Measurements from ENCODE around the gene SLC38A10.

SLC38A10 gene
- 112 to 117 reads per million in 2 donors for total RNA-seq

DNA sequence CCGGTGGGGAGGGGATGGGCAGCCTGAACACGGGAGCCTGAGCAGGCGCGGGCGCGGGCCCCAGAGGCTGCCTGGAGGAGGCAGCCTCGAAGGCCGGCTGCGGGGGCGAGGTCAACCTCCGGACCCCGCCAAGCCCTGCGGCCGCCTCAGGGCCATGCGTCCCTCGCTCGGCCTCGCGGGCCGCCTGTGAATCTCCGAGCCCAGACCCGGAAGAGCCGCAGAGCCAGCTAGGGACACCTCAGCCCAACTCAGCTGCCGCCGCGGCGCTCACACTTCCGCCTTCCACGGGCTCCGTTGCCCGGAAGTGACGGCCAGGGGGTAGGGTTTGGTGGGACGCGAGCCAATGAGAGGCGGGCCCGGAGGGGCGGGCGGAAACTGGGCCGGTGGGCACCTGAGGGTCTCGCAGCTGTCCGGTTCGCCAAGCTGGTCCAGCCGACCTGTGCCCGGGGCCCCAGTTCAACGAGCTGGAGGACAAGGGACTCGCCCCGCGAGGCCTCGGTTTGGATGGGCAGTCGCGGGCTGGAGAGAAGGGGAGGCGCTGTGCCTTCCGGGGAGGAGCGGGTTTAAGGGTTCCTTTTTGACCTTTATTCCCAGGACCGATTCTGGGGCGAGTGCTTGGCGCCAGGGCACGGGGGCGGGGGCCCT is at the start of gene SLC38A10:
Gene SLC38A10, minus strand, starts transcription at position 277 of the 645 bp plus-strand sequence. CDS start 386 bp downstream, outside the sequence.
- DNase-seq: peak; percentile 88

DNA sequence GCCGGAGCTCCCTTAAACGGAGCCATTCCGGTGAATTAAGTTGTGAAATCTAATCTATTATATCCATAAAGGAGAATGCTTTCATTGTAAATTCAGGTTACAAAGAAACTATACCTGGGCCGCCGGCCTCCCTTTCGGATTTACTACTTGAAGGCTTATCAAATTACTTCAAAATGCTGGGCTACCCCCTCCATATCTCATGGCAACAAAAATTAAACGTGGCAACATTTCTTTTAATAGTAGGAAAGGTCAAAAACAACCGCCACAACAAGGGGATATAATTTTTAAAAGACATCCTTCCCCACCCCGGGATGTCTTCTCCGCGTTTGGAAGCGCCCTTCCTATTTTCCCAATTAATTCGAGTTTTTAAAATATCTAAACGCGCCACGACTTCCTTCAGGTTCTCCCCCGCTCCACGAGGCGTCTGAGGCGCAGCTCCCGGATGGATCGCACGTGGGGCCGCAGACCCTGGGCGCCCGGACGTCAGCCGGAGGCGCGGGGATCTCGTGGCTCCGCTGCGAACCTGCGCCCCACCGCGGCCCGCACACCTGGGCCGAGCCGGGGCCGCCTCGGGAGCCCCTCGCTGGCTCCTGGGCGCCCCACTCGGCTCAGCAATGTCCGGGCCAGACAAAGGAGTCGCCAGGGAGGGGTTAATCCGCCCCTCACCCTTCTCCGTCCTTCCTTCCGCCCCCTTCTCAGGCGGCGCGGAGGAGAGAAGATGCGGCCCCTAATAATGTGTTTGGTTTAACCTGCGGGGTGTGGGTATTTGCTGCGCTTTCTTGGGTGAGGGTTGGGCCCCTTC is 47.4 kb upstream of the SLC38A10 start:
- no peak for DNase-seq

DNA sequence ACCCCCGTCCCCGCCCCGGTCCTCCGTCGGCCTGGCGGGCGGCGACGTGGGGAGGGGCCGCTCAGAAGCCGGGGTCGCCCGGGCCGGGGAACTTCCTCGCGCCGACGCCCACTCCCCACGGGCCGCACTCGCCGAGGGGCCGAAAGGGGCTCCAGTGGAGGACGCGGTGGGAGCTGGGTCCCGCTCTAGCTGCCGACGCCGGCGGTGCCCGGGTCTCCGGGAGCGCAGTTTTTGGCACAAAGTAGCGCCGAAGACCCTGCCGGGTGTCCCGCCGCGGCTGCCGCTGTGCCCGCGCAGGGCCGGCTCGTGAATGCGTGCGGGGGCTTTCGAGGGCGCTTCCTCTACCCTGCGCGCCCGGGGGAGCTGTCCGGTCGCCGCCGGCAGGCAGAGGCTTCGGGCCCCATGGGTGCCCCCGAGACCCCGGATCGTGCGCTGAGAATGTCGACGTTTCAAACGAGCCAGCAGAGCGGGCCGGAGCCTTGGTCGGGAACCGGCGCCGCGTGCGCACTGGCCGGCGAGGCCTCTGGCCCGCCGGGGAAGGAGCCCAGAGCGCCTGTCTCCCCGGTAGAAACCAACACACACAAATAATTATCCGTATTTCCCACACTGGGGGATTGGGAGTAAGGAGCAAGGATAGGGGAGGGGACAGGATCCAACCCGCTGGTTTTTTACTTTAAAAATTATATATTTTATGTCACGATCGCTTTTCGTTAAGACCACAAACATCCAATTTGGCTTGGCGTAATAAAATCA is 46.6 kb upstream of the SLC38A10 start:
- no peak for DNase-seq

DNA sequence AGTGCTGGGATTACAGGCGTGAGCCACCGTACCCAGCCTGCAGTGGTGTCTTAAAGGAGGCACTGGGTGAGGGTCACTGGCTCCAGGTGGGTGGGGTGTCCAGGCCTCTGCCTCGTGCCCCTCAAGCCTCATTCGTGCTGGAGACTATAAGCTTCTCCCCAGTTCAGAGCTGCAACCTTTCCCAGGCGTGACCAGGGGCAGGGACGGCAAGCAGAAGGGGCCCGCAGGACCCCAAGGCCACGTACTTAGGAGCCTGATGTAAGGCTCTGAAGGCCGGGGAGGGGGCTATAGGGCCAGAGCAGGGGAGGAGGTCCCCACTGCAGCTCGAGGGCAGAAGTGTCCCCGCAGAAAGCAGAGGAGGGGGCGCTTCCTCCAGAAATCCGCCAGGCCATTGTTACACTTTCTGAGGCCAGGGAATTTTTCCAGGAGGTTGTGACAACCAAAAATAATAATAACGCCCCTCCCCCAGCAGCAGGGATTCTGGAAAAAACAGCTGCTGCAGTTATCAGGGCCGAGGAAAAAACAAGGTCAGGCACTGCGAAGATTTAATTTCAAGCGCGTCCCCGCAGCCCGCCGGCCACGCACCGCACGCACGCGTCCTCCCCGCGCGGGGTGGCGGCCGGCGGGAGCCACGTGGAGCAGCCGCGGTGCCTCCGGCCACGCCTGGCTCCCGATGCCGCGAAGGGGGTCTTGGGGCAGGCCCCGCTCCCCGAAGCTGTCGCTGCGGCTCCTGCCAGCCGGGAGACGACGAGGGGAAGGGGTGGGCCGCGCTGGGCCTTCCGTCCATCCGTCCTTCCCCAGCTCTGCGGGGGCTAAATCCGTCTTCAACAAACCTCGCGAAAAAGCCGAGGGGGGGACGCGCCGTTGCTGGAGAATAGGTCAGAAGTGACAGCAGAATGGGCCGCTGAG is 45.8 kb upstream of the SLC38A10 start:
- no peak for DNase-seq

DNA sequence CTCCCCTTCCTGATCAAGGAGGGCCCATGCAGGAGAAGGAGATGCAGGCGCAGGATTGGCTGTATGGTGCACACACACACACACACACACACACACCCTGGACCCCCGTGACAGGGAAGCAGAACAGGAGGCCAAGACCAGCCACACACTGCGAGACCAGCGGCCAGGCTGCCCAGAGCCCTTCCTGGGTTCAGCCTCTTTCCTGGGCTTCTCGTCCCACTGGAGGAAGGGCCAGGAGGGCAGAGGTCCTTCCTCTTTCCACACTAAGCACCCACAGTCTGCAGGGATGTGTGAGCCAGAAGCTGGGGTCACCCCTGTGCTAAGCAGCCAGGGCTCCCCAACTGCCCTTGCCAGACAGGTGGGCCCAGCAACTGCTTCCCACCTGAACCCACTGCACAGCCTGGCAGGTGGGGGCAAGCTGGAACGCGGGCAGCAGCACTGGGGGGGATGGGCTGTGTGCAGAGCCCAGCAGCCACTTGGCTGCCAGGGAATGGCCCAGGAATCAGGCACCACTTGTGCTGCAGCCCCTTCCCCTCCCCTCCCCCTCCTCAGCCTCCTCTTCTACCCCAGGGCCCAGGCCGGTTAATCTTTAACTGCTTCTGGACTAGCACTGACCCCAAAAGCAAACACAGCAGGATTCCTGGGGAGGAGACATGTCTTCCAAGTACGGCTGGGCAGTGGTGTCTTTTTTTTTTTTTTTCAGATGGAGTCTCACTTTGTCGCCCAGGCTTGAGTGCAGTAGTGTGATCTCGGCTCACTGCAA is 44.6 kb upstream of the SLC38A10 start:
- DNase-seq: no peak

DNA sequence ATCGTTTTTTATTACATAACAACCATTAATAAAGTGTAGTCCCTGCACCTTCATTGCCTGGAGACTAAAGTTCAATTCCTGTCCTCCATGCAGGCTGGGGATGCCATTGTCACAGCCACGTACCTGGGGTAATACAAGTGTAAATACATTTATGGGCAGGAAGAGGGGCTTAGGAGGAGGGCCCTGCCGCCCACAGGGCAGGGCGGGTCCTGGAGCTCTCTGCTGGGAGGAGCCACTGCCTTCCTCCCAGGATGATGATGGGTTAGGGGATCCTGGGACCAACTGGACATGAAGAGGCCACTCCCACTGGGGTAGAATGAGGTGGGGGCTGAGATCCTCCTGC is 44.1 kb upstream of the SLC38A10 start:
- no peak for DNase-seq

DNA sequence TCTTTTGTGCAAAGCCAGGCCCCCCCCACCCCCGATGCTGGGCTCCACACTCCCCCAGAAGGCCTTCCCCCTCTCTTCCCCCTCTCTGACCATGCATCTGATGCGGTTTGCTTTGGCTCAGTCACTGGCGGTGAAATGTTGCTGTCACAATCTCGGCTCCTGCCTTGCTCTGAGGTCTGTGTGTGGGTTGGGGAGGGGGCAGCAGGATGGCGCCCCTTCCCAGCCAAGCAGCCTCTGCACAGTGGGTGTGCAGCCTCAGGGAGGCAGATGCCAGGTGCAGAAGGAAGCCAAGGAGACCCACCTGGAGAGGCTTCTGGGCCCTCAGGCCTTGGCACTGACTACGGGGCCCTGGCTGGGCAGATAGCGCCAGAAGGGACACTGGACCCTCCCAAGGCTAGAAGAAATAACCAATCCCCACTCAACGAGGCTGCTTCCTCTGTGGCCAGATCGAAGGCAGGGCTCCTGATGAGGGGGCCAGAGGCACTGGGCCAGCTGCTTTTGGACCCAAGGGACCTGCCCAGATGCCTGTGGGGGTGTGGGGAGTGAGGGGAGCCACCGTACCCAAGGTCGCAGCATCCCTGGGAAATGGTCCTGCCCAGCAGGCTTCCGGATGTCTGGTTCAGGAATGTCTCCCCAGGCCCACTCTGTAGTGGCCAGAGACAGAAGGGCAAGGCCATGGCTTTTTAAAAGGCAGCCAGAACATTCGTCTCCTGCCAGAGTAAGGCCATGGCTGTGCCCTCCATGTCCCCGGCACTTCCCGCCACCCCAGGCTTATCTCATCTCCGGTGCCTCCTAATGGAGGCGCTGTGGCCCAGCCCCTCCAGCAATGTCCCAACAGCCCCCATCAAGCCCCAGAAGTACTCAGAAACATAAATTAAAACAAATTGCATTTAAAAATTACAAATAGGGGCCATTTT is 43.4 kb upstream of the SLC38A10 start:
- DNase-seq: no peak

DNA sequence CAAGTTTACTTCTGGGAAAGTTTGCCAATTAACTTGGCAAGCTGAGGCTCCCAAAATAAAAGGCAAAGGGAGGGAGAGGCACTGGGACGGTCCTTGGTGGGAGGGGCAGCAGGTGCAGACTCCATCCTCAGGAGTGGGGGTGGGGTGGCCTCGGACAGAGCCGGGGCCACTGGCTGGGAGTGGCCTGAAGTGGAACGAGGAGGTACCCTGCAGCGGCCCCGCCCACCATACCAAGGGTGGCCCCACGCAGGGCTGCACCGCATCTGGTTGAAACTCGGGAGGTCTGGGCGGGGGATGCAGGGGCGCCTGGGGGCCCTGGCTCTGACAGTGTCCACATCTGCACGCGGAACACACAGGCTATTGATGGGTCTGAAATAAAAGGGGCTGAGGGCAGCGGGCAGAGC is 42.4 kb upstream of the SLC38A10 start:
- DNase-seq: no peak

DNA sequence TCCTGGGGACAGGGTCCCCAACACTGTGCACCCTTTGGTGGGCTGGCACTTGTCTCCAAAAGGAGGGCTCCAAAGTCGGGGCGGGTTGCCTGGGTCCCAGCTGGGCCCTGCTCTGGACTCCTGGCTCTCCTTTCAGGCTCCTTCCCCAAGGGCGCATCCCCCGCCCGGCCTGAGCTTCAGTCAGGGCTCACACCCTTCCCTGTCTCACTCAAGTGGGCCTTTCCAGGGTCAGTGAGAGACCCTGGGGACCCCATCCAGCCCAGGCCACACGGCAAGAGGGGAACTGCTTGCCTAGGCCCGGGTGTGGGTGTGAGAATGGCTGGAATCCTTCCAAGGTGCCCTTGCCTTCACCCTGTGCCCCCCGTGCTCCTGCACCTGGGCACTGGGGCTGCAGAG is 41.8 kb upstream of the SLC38A10 start:
- no peak for DNase-seq

DNA sequence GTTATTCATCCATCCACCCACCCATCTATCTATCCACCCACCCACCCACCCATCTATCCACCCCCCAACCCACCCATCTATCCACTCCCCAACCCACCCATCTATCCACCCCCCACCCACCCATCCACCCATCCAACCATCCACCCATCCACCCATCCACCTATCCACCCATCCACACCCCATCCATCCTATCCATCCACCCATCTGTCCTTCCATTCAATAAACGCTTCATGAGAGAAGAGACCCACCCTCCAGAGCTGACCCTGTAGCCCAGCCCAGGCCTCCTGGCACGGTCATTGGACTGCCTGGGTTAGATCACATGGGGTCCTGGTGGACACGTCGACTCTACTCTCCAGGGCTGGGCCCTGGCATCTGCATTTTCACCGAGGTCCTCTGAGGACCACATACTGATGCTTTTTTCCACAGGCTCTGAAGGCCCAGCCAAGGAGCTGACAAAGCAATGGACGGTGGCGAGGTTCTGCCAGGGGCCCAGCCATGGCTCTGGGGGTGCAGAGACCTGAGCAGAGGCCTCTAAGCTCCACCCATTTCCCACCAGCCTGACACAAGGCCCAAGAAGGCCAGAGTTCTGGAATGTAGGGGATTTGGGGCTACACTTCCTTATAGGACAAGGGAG is 41.3 kb upstream of the SLC38A10 start:
- no peak for DNase-seq

DNA sequence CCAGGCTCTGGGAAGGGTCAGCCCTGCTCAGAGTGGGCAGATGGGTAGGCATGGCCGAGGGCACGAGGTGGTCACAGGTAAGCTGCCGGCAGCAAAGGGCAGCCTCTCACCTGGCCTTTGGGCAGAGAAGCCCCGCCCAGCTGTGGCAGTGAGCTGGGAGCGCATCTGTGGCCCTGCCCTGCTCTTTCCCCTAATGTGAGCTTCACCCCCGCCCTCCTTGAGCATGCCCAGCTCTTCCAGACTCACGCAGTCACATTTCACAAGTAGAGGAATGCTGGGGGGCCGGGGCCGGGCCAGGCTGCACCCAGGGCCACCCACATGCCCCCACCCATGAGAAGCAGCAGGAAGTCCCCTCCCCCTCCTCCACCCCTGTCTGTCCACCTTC is 40.7 kb upstream of the SLC38A10 start:
- DNase-seq: no peak

DNA sequence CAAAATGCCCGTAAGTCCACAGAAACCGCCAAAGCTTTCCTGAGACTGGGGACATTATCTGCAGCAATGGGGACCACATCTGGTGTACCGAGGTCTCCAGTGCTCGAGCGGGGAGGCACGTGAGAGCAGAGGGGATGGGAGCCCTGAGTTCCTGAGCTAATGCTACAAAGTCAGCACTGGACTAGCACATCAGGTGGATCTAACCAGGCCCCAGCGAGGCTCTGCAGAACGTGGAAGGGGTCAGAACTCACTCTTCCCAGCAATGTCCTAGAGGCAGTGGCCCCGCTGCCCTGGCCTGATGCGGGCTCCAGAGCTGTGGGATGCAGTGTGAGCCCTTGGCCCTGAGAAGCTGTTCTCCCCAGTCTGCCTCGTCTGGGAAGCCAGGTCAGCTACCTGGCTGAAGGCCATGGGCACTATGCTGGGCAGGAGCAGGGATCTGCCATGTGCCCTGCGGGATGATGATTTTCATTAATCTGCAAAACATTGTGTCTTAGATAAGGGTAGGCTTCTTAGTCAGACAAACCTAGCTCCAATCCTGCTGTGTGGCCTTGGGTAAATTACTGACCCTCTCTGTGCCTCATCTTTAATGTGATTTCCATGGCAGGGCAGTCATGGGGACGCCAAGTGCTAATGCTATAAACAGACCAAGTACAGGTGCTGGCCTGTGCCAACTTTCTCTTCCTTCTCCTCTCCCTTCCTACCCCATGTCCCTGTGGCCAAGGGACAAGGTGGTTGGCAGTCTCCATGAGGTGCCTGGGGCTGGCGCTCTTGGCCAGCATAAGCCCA is 40.1 kb upstream of the SLC38A10 start:
- DNase-seq: no peak

DNA sequence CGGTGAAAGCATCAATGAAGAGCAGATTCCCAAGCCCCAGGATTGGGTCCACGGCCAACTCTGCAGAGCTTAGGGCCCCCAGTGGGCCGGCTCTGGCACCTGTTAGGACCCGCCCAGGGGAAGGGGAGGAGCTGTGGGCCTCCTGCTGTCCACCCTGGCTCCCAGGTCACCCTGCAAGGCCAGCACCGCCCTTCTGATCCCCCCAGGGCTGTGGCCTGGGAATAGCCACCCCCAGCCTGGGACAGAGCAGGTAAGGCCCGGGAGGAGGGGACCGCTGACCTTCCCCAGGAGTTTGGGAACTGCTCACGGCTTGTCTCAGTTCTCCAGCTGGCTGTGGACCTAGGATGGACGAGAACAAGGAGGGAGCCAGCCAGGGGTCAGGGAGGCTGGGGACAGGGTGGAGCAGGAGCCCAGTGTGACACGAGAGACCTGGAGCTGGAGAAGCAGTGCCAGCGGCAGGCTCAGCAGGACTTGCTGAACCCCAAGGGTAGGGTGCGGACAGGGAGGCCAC is 39.3 kb upstream of the SLC38A10 start:
- no peak for DNase-seq

DNA sequence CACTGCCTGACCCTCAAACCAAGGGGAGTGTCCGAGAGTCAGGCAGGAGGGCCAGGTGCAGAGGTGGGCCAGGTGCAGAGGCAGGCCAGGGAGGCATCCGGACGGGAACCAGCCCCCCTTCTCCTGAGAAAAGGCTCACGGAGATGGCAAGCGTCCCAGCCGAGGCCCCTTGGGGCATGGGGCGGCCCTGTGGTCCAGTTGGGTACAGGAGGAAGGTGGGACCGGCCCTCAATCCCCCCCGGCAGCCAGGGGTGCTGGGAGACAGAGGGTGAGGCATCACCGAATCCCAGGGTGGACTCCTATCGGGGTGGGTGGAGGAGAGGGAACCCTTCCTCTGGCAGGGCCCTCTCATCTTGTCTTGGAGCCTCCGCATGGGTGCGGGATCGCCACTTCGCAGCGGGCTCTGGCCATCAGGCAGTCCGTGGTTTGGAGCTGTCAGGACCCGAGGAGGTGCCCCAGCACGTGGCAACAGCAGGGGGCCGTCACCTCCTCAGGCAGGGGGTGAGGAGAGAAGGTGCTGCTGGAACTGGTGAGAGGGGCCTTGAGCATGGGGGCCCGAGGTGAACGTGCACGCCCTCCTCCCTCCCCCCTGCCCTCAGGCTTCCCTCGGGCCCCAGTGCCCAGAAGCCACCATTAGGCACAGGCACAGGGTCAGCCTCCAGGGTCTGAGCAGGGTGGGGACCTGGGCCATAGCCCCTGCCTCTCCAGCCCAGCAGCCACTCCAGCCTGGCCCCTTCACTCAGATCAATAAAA is 38.7 kb upstream of the SLC38A10 start:
- no peak for DNase-seq

DNA sequence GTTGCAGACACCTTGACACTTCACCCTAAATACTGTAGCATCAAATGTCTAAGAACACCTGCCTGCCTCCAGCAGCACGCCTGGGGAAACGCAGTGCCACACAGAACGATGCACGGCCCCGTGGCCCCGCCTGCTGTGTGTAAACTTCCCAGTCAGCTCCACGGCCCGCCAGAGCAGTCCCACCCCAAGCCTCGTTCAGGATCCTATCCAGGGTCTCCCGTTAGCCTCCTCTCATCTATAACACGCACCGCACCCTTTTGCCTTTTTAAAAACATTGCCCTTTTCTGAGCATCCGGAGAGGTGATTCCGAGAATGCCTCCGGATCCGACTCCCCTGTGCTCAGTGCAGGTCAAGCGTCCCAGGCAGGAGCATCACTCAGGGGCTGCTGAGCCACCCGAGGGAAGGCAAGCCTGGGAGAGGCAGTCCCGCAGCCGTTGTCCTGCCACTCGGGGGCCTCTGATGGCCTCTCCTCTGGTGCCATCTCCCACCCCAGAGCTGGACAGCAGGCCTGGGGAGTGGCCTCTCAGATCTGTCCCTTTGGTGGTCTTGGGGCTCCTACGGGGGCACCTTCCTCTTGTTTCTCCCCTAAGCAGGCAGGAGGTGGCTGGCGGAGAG is 37.9 kb upstream of the SLC38A10 start:
- no peak for DNase-seq

DNA sequence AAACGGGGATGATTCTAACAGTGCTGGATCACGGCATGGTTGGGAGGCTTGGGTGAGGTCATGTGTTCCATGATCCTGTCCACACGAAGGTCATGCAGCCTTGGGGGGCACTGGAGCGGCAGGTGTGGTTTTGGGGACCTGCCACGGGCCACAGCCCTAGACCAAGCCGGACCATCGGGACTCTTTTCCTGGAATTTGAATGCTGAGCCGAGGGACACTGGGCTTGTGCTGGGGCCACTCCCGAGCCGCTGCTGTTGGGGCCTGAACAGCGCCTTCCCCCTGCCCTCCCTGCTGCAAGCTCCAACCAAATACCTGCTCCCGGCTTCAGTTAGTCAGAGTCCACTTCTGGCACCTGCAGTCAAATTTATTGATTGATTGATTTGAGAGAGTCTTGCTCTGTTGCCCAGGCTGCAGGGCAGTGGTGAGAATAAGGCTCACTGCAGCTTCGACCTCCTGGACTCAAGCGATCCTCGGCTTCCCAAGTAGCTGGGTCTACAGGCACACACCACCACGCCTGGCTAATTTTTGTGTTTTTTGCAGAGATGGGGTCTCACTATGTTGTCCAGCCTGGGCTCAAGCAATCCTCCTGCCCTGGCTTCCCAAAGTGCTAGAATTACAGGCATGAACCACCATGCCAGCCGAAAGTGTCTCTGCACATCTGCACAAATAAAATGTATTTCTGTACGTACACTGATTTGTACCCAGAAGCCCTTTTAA is 37.2 kb upstream of the SLC38A10 start:
- DNase-seq: no peak

DNA sequence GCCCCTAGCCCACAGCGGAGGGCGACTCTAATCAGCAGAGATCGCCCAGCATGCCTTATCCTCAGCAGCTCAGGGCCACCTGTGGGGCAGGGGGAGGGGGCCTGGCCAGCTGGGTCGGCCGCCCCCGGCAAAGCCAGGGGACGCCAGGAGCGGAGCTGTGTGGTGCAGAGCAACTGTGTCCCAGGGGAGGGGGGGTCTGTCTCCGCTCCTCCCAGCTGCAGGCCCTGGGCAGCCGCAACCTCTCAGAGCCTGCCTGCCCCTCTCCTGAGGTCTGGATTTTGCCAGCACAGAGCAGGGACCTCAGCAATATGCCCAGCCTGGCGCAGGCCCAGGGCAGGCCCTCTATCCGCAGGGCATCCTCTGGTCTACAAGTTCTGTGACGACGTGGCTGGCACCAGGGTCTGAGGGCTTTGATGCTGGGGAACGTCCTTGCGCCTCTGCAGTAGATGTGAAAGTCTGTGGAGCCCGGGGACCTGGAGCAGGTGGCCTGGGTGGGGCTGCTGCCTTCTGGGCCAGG is 36.5 kb upstream of the SLC38A10 start:
- DNase-seq: no peak

All from T-helper 9 cell (primary cell).